Measurements from ENCODE around the gene PEX11G.
A peak's percentile ranks its signal among the peaks of the same experiment; 100 is the strongest.
"Not testable (repeated sequence)": the region's sequence is repeated elsewhere in the genome, so short reads cannot be mapped to it uniquely, and the experiment has no call there.

Gene PEX11G

GRCh38 chr19:7463575-7463974 lies 25.3 kb downstream of the PEX11G start:
- no peak for DNase-seq (ENCODE audit: low spot score)

GRCh38 chr19:7461841-7462629 lies 26.8 kb downstream of the PEX11G start:
- DNase-seq (ENCODE audit: low spot score), result no peak

GRCh38 chr19:7460562-7460966 lies 28.3 kb downstream of the PEX11G start:
- no peak for DNase-seq (ENCODE audit: low spot score)

DNA sequence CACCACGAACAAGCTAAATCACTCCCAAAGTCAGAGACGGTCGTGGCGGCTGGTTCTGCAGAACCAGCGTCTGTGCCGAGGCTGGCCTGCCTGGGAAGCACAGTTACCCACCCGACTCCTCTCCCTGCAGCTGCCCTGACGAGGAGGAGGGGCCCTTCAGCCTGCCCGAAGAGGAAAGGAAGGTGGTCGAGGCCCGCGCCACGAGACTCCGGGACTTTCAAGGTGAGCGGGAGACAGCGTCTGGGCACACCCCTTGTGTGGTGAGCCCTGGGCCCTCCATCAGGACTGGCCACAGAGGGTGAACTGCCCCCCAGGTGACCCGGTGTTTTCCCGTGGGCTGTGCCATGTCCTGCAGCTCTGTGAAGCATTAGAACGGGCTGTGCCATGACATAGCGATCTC lies 29.1 kb downstream of the PEX11G start:
- DNase-seq (ENCODE audit: low spot score), result no peak

GRCh38 chr19:7458675-7459074 lies 30.2 kb downstream of the PEX11G start:
- no peak for DNase-seq (ENCODE audit: low spot score)

GRCh38 chr19:7456964-7457541 lies 31.8 kb downstream of the PEX11G start:
- DNase-seq (ENCODE audit: low spot score), result no peak

DNA sequence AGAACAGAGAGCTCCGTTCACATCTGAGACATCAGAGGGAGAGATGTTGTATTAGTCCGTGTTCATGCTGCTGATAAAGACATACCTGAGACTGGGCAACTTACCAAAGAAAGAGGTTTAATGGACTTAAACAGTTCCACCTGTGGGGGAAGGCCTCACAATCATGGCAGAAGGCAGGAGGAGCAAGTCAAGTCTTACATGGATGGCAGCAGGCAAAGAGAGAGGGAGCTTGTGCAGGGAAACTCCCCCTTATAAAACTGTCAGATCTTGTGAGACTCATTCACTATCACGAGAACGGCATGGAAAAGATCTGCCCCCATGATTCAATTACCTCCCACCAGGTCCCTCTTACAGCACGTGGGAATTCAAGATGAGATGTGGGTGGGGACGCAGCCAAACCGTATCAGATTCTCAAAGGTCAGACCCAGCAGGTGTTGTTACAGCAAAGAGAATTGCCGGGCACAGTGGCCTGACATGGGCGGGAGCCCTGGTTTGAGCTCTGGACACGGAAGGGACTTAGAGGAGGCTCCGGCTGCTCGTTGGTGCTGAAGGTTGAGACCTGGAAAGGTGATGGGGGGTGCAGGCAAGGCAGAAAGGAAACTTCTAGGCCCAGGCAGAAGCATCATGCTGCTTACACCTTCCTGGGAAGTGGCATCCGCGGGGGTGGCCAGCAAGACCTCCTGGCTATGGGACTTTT lies 33.1 kb downstream of the PEX11G start:
- no peak for DNase-seq (ENCODE audit: low spot score)

GRCh38 chr19:7454998-7455397 lies 33.8 kb downstream of the PEX11G start:
- DNase-seq (ENCODE audit: low spot score), result no peak

DNA sequence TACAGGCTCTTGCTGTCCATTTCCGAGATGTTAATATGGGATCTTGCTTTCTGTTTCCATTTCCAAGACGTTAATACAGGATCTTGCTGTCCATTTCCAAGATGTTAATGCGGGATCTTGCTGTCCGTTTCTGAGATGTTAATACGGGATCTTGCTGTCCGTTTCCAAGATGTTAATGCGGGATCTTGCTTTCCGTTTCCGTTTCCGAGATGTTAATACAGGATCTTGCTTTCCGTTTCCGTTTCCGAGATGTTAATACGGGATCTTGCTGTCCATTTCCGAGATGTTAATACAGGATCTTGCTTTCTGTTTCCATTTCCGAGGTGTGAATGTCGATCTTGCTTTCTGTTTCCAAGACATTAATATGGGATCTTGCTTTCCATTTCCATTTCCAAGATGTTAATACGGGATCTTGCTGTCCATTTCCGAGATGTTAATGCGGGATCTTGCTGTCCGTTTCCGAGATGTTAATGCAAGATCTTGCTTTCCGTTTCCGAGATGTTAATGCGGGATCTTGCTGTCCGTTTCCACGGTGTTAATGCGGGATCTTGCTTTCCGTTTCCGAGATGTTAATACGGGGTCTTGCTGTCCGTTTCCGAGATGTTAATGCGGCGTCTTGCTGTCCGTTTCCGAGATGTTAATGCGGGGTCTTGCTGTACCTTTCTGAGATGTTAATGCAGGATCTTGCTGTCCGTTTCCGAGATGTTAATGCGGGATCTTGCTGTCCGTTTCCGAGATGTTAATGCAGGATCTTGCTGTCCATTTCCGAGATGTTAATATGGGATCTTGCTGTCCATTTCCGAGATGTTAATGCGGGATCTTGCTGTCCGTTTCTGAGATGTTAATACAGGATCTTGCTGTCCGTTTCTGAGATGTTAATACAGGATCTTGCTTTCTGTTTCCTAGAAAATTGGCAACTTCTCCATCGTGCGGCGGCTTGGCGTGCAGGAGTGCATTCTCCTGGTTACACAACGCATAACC lies 38.3 kb downstream of the PEX11G start:
- DNase-seq (ENCODE audit: low spot score), result peak; percentile 19

- not testable (repeated sequence) for DNase-seq (ENCODE audit: low spot score)
Observed at GRCh38 chr19:7449391-7450070, 39.3 kb downstream of the PEX11G start.

DNA sequence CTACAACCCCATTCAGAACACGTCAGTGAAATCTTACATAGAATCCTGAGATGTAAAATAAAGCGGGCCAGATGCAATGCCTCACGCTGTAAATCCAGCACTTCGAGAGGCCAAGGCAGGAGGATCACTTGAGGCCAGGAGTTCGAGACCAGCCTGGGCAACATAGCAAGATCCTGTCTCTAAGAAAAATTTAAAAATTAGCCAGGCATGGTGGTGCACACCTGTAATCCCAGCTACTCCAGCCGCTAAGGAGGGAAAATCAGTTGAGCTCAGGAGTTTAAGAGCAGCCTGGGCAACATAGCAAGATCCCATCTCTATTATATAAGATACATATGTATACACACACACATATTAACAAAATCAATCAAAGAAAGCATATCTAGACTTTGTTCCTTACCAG lies 41.2 kb downstream of the PEX11G start:
- no peak for DNase-seq (ENCODE audit: low spot score)

DNA sequence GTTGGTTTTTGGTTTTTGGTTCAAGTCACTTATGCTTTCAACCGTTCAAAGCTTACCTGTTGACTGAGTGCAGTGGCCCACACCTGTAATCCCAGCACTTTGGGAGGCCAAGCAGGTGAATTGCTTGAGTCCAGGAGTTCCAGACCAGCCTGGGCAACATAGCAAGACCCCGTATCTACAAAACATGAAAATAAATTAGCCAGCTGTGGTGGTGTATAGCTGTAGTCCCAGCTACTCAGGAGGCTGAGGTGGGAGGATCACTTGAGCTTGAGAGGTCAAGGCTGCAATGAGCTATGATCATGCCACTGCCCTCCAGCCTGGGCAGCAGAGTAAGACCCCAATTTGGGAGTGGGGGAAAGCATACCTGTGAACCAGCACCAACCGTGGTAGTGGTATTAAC lies 43.7 kb downstream of the PEX11G start:
- DNase-seq (ENCODE audit: low spot score), result no peak

- DNase-seq (ENCODE audit: low spot score), result no peak
Observed at GRCh38 chr19:7444042-7444441, 44.8 kb downstream of the PEX11G start.

GRCh38 chr19:7442423-7442822 lies 46.4 kb downstream of the PEX11G start:
- no peak for DNase-seq (ENCODE audit: low spot score)

GRCh38 chr19:7441468-7442146 lies 47.2 kb downstream of the PEX11G start:
- no peak for DNase-seq (ENCODE audit: low spot score)

DNA sequence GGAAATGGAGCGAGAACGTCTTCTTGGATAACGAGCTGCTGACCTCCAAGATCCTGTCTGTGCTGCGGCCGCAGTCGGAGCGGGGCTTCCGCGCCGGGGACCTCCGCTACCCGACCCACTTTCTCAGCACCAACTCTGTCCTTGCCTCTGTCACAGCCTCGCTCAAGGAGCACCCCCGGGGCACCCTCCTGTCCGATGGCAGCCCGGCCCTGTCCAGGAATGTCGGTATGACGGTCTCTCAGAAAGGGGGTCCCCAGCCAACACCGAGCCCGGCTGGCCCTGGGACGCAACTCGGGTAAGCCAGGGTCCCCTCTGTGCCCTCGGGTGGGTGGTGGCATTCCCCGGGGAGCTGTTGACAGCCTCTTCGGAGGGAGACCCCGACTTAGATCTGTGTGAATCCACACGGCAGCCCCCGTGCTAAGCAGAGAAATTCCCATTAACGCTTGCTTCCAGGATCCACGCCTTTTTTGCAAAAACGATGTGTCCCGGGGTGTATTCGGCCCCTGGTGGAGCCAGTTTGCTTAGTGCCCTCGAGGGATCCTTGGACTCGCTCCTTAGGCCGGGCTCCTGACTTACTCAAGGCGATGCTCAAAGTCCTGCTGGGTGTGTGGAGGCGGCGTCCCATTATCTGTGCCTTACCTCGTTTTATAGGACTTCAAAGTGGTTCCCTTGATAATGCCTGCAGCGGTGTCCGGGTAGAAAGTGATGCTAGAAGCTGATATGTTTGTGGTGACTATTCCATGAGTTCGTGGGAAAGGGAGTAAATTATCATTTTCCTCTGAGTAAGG lies 48.5 kb downstream of the PEX11G start:
- DNase-seq (ENCODE audit: low spot score), result no peak

GRCh38 chr19:7435586-7435985 lies 53.2 kb downstream of the PEX11G start:
- DNase-seq (ENCODE audit: low spot score), result no peak

DNA sequence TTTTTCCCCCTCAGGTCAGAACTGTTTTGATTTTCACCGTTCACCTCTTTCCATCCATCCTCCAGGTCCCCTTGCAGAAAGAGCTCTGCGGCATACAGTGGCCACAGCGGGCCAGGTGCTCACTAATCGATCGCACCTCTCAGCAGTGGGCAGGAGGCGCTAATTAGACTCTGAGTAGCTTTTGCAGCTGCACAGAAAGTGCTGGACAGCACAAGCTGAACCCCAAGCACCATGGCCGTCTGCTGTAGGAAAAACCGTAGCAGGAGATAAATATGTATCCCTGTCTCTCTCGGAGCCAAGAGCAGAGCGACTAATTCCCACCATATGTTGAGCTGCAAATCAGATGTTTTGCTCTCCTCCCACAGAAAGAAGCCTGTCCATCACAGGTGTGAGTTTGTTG lies 54.4 kb downstream of the PEX11G start:
- no peak for DNase-seq (ENCODE audit: low spot score)

GRCh38 chr19:7433456-7433855 lies 55.4 kb downstream of the PEX11G start:
- not testable (repeated sequence) for DNase-seq (ENCODE audit: low spot score)

All from hematopoietic multipotent progenitor cell treated with erythropoietin and hydrocortisone succinate and interleukin-3 and kit ligand, for 17 days (in vitro differentiated cells).